H9 (cell line): ENCODE data around the gene ZDHHC16. TPM values are rescaled to one million over a fixed set of nuclear protein-coding genes. Genes with fewer than 3 reads are reported as not detected.

Experiments
- DNase-seq: peaks from one replicate; pipeline ENCODE4 v3.0.0-alpha.2; 2017
- H2AFZ ChIP-seq: one replicate; pipeline ENCODE4 v1.6.1; 2013; ENCODE audit warnings: mild to moderate bottlenecking, low read length, control low read depth, moderate library complexity
- H2AK5ac ChIP-seq: 2 replicates; pipeline ENCODE4 v1.6.1; 2013; ENCODE audit warnings: low read length, control low read depth, mixed read lengths; ENCODE audit not compliant: insufficient read length
- H2BK120ac ChIP-seq: one replicate; pipeline ENCODE4 v1.6.1; 2013; ENCODE audit warnings: low read depth, mild to moderate bottlenecking, low read length, control low read depth, inconsistent platforms; ENCODE audit not compliant: poor library complexity, severe bottlenecking
- H2BK12ac ChIP-seq: 2 replicates; pipeline ENCODE4 v1.6.1; 2013; ENCODE audit warnings: low read length, control low read depth, mixed read lengths, low read depth; ENCODE audit not compliant: insufficient read length
- H2BK15ac ChIP-seq: 2 replicates; pipeline ENCODE4 v1.6.1; 2013; ENCODE audit warnings: low read depth, low read length, control low read depth
- H2BK20ac ChIP-seq: one replicate; pipeline ENCODE4 v1.6.1; 2013; ENCODE audit warnings: low read depth, mild to moderate bottlenecking, low read length, control low read depth, inconsistent platforms; ENCODE audit not compliant: poor library complexity, severe bottlenecking
- H2BK5ac ChIP-seq: 2 replicates; pipeline ENCODE4 v1.6.1; 2013; ENCODE audit warnings: low read length, control low read depth, mixed read lengths; ENCODE audit not compliant: insufficient read length
- H3K14ac ChIP-seq: 2 replicates; pipeline ENCODE4 v1.6.1; 2013; ENCODE audit warnings: low read length, control low read depth; ENCODE audit not compliant: insufficient read depth
- H3K18ac ChIP-seq: 2 replicates; pipeline ENCODE4 v1.6.1; 2013; ENCODE audit warnings: low read depth, mild to moderate bottlenecking, mixed read lengths, low read length, control low read depth; ENCODE audit not compliant: insufficient read length
- H3K23ac ChIP-seq: 2 replicates; pipeline ENCODE4 v1.6.1; 2013; ENCODE audit warnings: low read length, control low read depth, mixed read lengths, low read depth; ENCODE audit not compliant: insufficient read length
- H3K23me2 ChIP-seq: 2 replicates; pipeline ENCODE4 v1.6.1; 2013; ENCODE audit warnings: low read depth, mild to moderate bottlenecking, mixed read lengths, low read length, control low read depth; ENCODE audit not compliant: insufficient read length, poor library complexity, severe bottlenecking
- H3K27ac ChIP-seq: 2 replicates; pipeline ENCODE4 v1.5.1; 2013; ENCODE audit warnings: low read length, control low read depth, mixed read lengths, low read depth; ENCODE audit not compliant: insufficient read length
- H3K27me3 ChIP-seq: 2 replicates; pipeline ENCODE4 v1.6.1; 2013; ENCODE audit warnings: low read length, control low read depth, inconsistent platforms; ENCODE audit not compliant: insufficient read depth
- H3K4ac ChIP-seq: 2 replicates; pipeline ENCODE4 v1.6.1; 2013; ENCODE audit warnings: low read depth, mild to moderate bottlenecking, control low read depth, inconsistent platforms, low read length, moderate library complexity
- H3K4me1 ChIP-seq: 2 replicates; pipeline ENCODE4 v1.6.1; 2013; ENCODE audit warnings: low read length, control low read depth, inconsistent platforms; ENCODE audit not compliant: insufficient read depth
- H3K4me2 ChIP-seq: 2 replicates; pipeline ENCODE4 v1.6.1; 2013; ENCODE audit warnings: low read length, control low read depth, mixed read lengths; ENCODE audit not compliant: insufficient read length, insufficient read depth
- H3K56ac ChIP-seq: 2 replicates; pipeline ENCODE4 v1.6.1; 2013; ENCODE audit warnings: low read depth, mild to moderate bottlenecking, mixed read lengths, low read length, control low read depth; ENCODE audit not compliant: insufficient read length
- H3K79me1 ChIP-seq: 2 replicates; pipeline ENCODE4 v1.6.1; 2013; ENCODE audit warnings: low read depth, mild to moderate bottlenecking, moderate library complexity, low read length, control low read depth, inconsistent platforms; ENCODE audit not compliant: insufficient read depth, poor library complexity, severe bottlenecking
- H3K79me2 ChIP-seq: 2 replicates; pipeline ENCODE4 v1.6.1; 2013; ENCODE audit warnings: low read length, control low read depth, inconsistent platforms; ENCODE audit not compliant: insufficient read depth
- H3K9ac ChIP-seq: 2 replicates; pipeline ENCODE4 v1.6.1; 2013; ENCODE audit warnings: low read length, control low read depth, mixed read lengths; ENCODE audit not compliant: insufficient read length; ENCODE audit errors: extremely low read depth
- H3K9me3 ChIP-seq: one replicate; pipeline ENCODE4 v1.6.1; 2013; ENCODE audit warnings: low read depth, low read length, inconsistent platforms; ENCODE audit not compliant: control insufficient read depth
- H3T11ph ChIP-seq: one replicate; pipeline ENCODE4 v1.6.1; 2013; ENCODE audit warnings: mild to moderate bottlenecking, low read length, control low read depth, inconsistent platforms
- H4K20me1 ChIP-seq: one replicate; pipeline ENCODE4 v1.6.1; 2013; ENCODE audit not compliant: control insufficient read depth, insufficient read length, insufficient read depth
- H4K5ac ChIP-seq: 2 replicates; pipeline ENCODE4 v1.6.1; 2013; ENCODE audit warnings: low read depth, mild to moderate bottlenecking, mixed read lengths, low read length, control low read depth; ENCODE audit not compliant: insufficient read length
- H4K8ac ChIP-seq: replicated peaks from 2 replicates; pipeline ENCODE4 v1.6.1; 2013; ENCODE audit warnings: low read length, control low read depth, mixed read lengths, low read depth; ENCODE audit not compliant: insufficient read length
- H4K91ac ChIP-seq: 2 replicates; pipeline ENCODE4 v1.6.1; 2013; ENCODE audit warnings: low read depth, mild to moderate bottlenecking, moderate library complexity, mixed read lengths, low read length, control low read depth; ENCODE audit not compliant: insufficient read length
- H3K27ac Mint-ChIP-seq, 3 experiments: 2 replicates in 2 of 3; 3 replicates in 1 of 3; pipeline ENCODE4 v1.8.0; 2020 to 2021; ENCODE audit warnings: mixed read lengths in 3 of 3, mild to moderate bottlenecking in 1 of 3, moderate library complexity in 1 of 3
- H3K27me3 Mint-ChIP-seq: 2 replicates; pipeline ENCODE4 v1.8.0; 2021; ENCODE audit warnings: low read depth, mild to moderate bottlenecking, moderate library complexity, mixed read lengths
- H3K36me3 Mint-ChIP-seq, 3 experiments: 2 replicates in 2 of 3; 3 replicates in 1 of 3; pipeline ENCODE4 v1.8.0; 2020 to 2021; ENCODE audit warnings: low read depth in 3 of 3, mixed read lengths in 3 of 3; ENCODE audit not compliant: insufficient read depth in 1 of 3
- H3K4me1 Mint-ChIP-seq, 2 experiments: 2 replicates each; pipeline ENCODE4 v1.8.0; 2020; ENCODE audit warnings: mixed read lengths in 2 of 2
- H3K4me3 Mint-ChIP-seq, 2 experiments: 2 replicates in 1 of 2; 3 replicates in 1 of 2; pipeline ENCODE4 v1.8.0; 2020 to 2021; ENCODE audit warnings: mild to moderate bottlenecking in 2 of 2, mixed read lengths in 2 of 2, moderate library complexity in 1 of 2
- H3K9me3 Mint-ChIP-seq, 2 experiments: 2 replicates in 1 of 2; 3 replicates in 1 of 2; pipeline ENCODE4 v1.8.0; 2020; ENCODE audit warnings: mild to moderate bottlenecking in 2 of 2, mixed read lengths in 2 of 2, moderate library complexity in 1 of 2
- CTCF ChIP-seq: fragments of 200-600 bp; sonication (generic); conservative IDR thresholded peaks from 3 replicates; pipeline ENCODE4 v1.8.0; 2021; ENCODE audit warnings: antibody characterized with exemption, mild to moderate bottlenecking
- WGBS: extraction: QIAGEN DNeasy Blood & Tissue Kit; methylation state at CpG from one replicate; pipeline ENCODE4 v1.1.7; 2013; ENCODE audit warnings: missing lambda C conversion rate, low lambda C conversion rate, mixed read lengths; ENCODE audit not compliant: insufficient read length; ENCODE audit errors: extremely low coverage; 5-methylcytosine and 5-hydroxymethylcytosine counted together
- total RNA-seq: library from RNA; stranded (reverse); gene quantifications from 2 replicates; pipeline ENCODE4 v1.2.1, GENCODE V29; 2021

ZDHHC16 gene
- total RNA-seq, 1 experiment from 2014 or later, result 45.4 TPM

- H3K4me3 Mint-ChIP-seq, result no peak overlapping the region; a peak in 1 of 5 replicates
- no peaks in the 10 kb centered on the region for H3K27me3 ChIP-seq
- no peak overlapping the region for H2AFZ ChIP-seq
- H3K4me1 ChIP-seq, result no peaks in the 10 kb centered on the region; the same call in 1 of the 2 replicates
- H3K79me1 ChIP-seq, result no peaks in the 10 kb centered on the region
- H3K27me3 Mint-ChIP-seq, result no peaks in the 10 kb centered on the region
- H3K56ac ChIP-seq, result no peak overlapping the region
- H3K4me1 Mint-ChIP-seq, result peaks cover 6 to 7% of the 10 kb centered on the region in 2 experiments
- H4K8ac ChIP-seq, result no peak overlapping the region
- no peak overlapping the region for H3K4ac ChIP-seq
- no peak overlapping the region for H2BK12ac ChIP-seq
- H3K9me3 Mint-ChIP-seq, result no peaks in the 10 kb centered on the region
- H3K23ac ChIP-seq, result no peak overlapping the region
- no peak overlapping the region for H4K5ac ChIP-seq
- H2BK5ac ChIP-seq, result no peak overlapping the region
- H3K23me2 ChIP-seq, result peaks cover 3% of the 10 kb centered on the region
- no peak overlapping the region for H2BK15ac ChIP-seq
- no peak for TF ChIP-seq CTCF
- H2AK5ac ChIP-seq, result no peak overlapping the region
- no peak overlapping the region for H3K27ac Mint-ChIP-seq
- H2BK120ac ChIP-seq, result no peak overlapping the region
- no peaks in the 10 kb centered on the region for H3K9me3 ChIP-seq
- H3K27ac ChIP-seq, result no peak overlapping the region
- no peak overlapping the region for H3K9ac ChIP-seq
- H3K4me2 ChIP-seq, result no peak overlapping the region
- H3K18ac ChIP-seq, result no peak overlapping the region
- H3K36me3 Mint-ChIP-seq, result no peaks in the 10 kb centered on the region
- no peaks in the 10 kb centered on the region for H3K79me2 ChIP-seq
- no peak overlapping the region for H2BK20ac ChIP-seq
- H4K20me1 ChIP-seq, result no peaks in the 10 kb centered on the region
- no peak for DNase-seq
- H4K91ac ChIP-seq, result no peak overlapping the region
- H3K14ac ChIP-seq, result no peak overlapping the region
- no CpG with 5 or more reads among the region's 4 CpGs for WGBS
- H3T11ph ChIP-seq, result no peak overlapping the region
Measured at GRCh38 chr10:97411406-97411805, 34.6 kb upstream of the ZDHHC16 start.
